RPMI8226 (cell line): ENCODE measurements around the gene CACNA1B.
"Not testable (repeated sequence)": the region's sequence is repeated elsewhere in the genome, so short reads cannot be mapped to it uniquely, and the experiment has no call there.

ENCODE experiments used
- DNase-seq: peaks from one replicate; pipeline ENCODE4 v3.0.0-alpha.2; 2015

The CACNA1B gene

GRCh38 chr9:138122201-138122600 is 244.6 kb downstream of the CACNA1B start:
- no peak for DNase-seq

- no peak for DNase-seq
Measured at GRCh38 chr9:138122676-138123075, 245.1 kb downstream of the CACNA1B start.

GRCh38 chr9:138123086-138123485 is 245.5 kb downstream of the CACNA1B start:
- no peak for DNase-seq

- DNase-seq = peak; percentile 79
Measured at GRCh38 chr9:138126090-138126857, 248.7 kb downstream of the CACNA1B start.

- DNase-seq = not testable (repeated sequence)
Measured at GRCh38 chr9:138126858-138127584, 249.4 kb downstream of the CACNA1B start.

GRCh38 chr9:138128027-138128426 is 250.4 kb downstream of the CACNA1B start:
- DNase-seq = not testable (repeated sequence)

GRCh38 chr9:138129318-138129717 is 251.7 kb downstream of the CACNA1B start:
- not testable (repeated sequence) for DNase-seq

- DNase-seq = not testable (repeated sequence)
Measured at GRCh38 chr9:138132946-138133705, 255.5 kb downstream of the CACNA1B start.

- peak; percentile 62 for DNase-seq
Measured at GRCh38 chr9:138134581-138134980, 257.0 kb downstream of the CACNA1B start.

GRCh38 chr9:138139096-138139495 is 261.5 kb downstream of the CACNA1B start:
- DNase-seq = not testable (repeated sequence)

- not testable (repeated sequence) for DNase-seq
Measured at GRCh38 chr9:138140980-138141379, 263.4 kb downstream of the CACNA1B start.

- not testable (repeated sequence) for DNase-seq
Measured at GRCh38 chr9:138142528-138143244, 265.1 kb downstream of the CACNA1B start.

- DNase-seq = not testable (repeated sequence)
Measured at GRCh38 chr9:138143491-138143890, 265.9 kb downstream of the CACNA1B start.

GRCh38 chr9:138147556-138147955 is 270.0 kb downstream of the CACNA1B start:
- DNase-seq = peak; percentile 44

- DNase-seq = peak; percentile 19
Measured at GRCh38 chr9:138149672-138150656, 272.4 kb downstream of the CACNA1B start.

GRCh38 chr9:138155788-138156187 is 278.2 kb downstream of the CACNA1B start:
- DNase-seq = not testable (repeated sequence)

GRCh38 chr9:138166793-138167192 is 289.2 kb downstream of the CACNA1B start:
- not testable (repeated sequence) for DNase-seq
